H1 (cell line): ENCODE measurements around the gene MRPL27. TPM values are rescaled to one million over a fixed set of nuclear protein-coding genes. Genes with fewer than 3 reads are reported as not detected.

Source experiments
- CTCF ChIA-PET: fragments of 300-600 bp; sonication (Branson Sonifier 250); formaldehyde crosslinking; loops from one replicate; lab custom pipeline; 2021; ENCODE audit not compliant: partially characterized antibody; lab: Charles Lee
- POLR2A ChIA-PET: fragments of 300-600 bp; sonication (Branson Sonifier 250); formaldehyde crosslinking; loops from one replicate; lab custom pipeline; 2021; ENCODE audit warnings: inconsistent platforms; ENCODE audit not compliant: partially characterized antibody; lab: Charles Lee
- DNase-seq, 2 experiments: peaks; one replicate each; pipeline versions ENCODE4 v3.0.0 to v3.0.0-alpha.2; 2010 to 2022; ENCODE audit warnings: low spot score in 2 of 2, low read depth in 1 of 2, mixed read lengths in 1 of 2
- FAIRE-seq: peaks from 2 replicates; lab custom pipeline; 2011; peaks lifted over from hg19 to GRCh38; lab: Jason Lieb, UNC
- H2AFZ ChIP-seq: 2 replicates; pipeline ENCODE4 v1.8.1; 2012; ENCODE audit warnings: low read length, inconsistent platforms
- H2AK5ac ChIP-seq: 2 replicates; pipeline ENCODE4 v1.6.1; 2013; ENCODE audit warnings: low read depth, low read length
- H2BK120ac ChIP-seq: replicated peaks from 2 replicates; pipeline ENCODE3; 2013; ENCODE audit warnings: low read depth, low read length, inconsistent platforms
- H2BK12ac ChIP-seq: 2 replicates; pipeline ENCODE4 v1.6.1; 2013; ENCODE audit warnings: low read depth, low read length
- H2BK15ac ChIP-seq: 2 replicates; pipeline ENCODE4 v1.6.1; 2013; ENCODE audit warnings: low read length
- H2BK20ac ChIP-seq: 2 replicates; pipeline ENCODE4 v1.6.1; 2013; ENCODE audit warnings: low read length
- H2BK5ac ChIP-seq: 2 replicates; pipeline ENCODE4 v1.6.1; 2013; ENCODE audit warnings: low read depth, low read length
- H3K14ac ChIP-seq: 2 replicates; pipeline ENCODE4 v1.6.1; 2013; ENCODE audit warnings: inconsistent platforms; ENCODE audit not compliant: insufficient read length
- H3K18ac ChIP-seq: 2 replicates; pipeline ENCODE4 v1.6.1; 2013; ENCODE audit warnings: low read length; ENCODE audit errors: extremely low read depth
- H3K23ac ChIP-seq: 2 replicates; pipeline ENCODE4 v1.6.1; 2013; ENCODE audit warnings: inconsistent platforms; ENCODE audit not compliant: insufficient read length
- H3K23me2 ChIP-seq: 2 replicates; pipeline ENCODE4 v1.6.1; 2013; ENCODE audit warnings: low read depth, low read length
- H3K27ac ChIP-seq: 2 replicates; pipeline ENCODE4 v1.6.1; 2011; ENCODE audit warnings: low read depth, low read length, inconsistent platforms
- H3K27me3 ChIP-seq, 4 experiments: replicated peaks in 1 of 4; 1 replicate in 1 of 4; 2 replicates in 3 of 4; pipeline versions ENCODE4 v1.6.1 to v1.8.1; 2011 to 2013; ENCODE audit warnings: low read length in 3 of 4, mild to moderate bottlenecking in 3 of 4, inconsistent platforms in 2 of 4, mixed read lengths in 2 of 4, moderate library complexity in 1 of 4; ENCODE audit not compliant: control insufficient read depth in 3 of 4, insufficient read depth in 3 of 4; ENCODE audit errors: extremely low read depth in 1 of 4
- H3K36me3 ChIP-seq, 4 experiments: 2 replicates each; pipeline versions ENCODE4 v1.6.1 to v1.8.1; 2011 to 2013; ENCODE audit warnings: mild to moderate bottlenecking in 4 of 4, low read length in 3 of 4, moderate library complexity in 2 of 4, control low read depth in 1 of 4, inconsistent platforms in 1 of 4; ENCODE audit not compliant: insufficient read depth in 4 of 4, control insufficient read depth in 2 of 4
- H3K4ac ChIP-seq: replicated peaks from 2 replicates; pipeline ENCODE3; 2013; ENCODE audit warnings: low read length, low read depth, mixed read lengths, inconsistent platforms; ENCODE audit not compliant: insufficient read length
- H3K4me1 ChIP-seq, 4 experiments: replicated peaks in 1 of 4; 1 replicate in 1 of 4; 2 replicates in 3 of 4; pipeline versions ENCODE4 v1.6.1 to v1.8.1; 2011 to 2013; ENCODE audit warnings: low read length in 3 of 4, inconsistent platforms in 2 of 4, mixed read lengths in 1 of 4; ENCODE audit not compliant: insufficient read depth in 4 of 4, control insufficient read depth in 3 of 4
- H3K4me2 ChIP-seq, 2 experiments: 2 replicates each; pipeline versions ENCODE4 v1.6.1 to v1.8.1; 2011 to 2013; ENCODE audit warnings: low read depth in 2 of 2, low read length in 2 of 2, control low read depth in 1 of 2, inconsistent platforms in 1 of 2, mild to moderate bottlenecking in 1 of 2; ENCODE audit not compliant: insufficient read depth in 1 of 2
- H3K4me3 ChIP-seq, 4 experiments: fragments of 200-600, 300-600 bp in 1 of 4; sonication (generic), shearing (Covaris generic), sonication (Bioruptor Twin) in 1 of 4; 2 replicates each; pipeline versions ENCODE4 v1.5.1 to v1.8.1; 2011 to 2016; ENCODE audit warnings: low read length in 4 of 4, low read depth in 3 of 4, control low read depth in 2 of 4, inconsistent platforms in 2 of 4, mild to moderate bottlenecking in 2 of 4, mixed read lengths in 1 of 4, moderate library complexity in 1 of 4; ENCODE audit not compliant: insufficient read depth in 2 of 4; ENCODE audit errors: extremely low read depth in 1 of 4
- H3K56ac ChIP-seq: replicated peaks from 2 replicates; pipeline ENCODE3; 2013; ENCODE audit warnings: low read depth, mild to moderate bottlenecking, mixed read lengths, low read length, inconsistent platforms; ENCODE audit not compliant: insufficient read length
- H3K79me1 ChIP-seq: 2 replicates; pipeline ENCODE4 v1.6.1; 2013; ENCODE audit warnings: low read depth, low read length, control low read depth
- H3K79me2 ChIP-seq, 2 experiments: 2 replicates each; pipeline versions ENCODE4 v1.6.1 to v1.8.1; 2012 to 2013; ENCODE audit warnings: low read length in 2 of 2, mild to moderate bottlenecking in 2 of 2, inconsistent platforms in 1 of 2; ENCODE audit not compliant: insufficient read depth in 2 of 2, control insufficient read depth in 1 of 2
- H3K9ac ChIP-seq, 4 experiments: replicated peaks in 1 of 4; 1 replicate in 1 of 4; 2 replicates in 3 of 4; pipeline versions ENCODE4 v1.6.1 to v1.8.1; 2011 to 2013; ENCODE audit warnings: low read depth in 3 of 4, low read length in 3 of 4, control low read depth in 2 of 4, mild to moderate bottlenecking in 2 of 4, moderate library complexity in 2 of 4, inconsistent platforms in 1 of 4; ENCODE audit errors: extremely low read depth in 1 of 4
- H3K9me3 ChIP-seq, 2 experiments: 2 replicates each; pipeline versions ENCODE4 v1.6.1 to v1.8.1; 2012 to 2013; ENCODE audit warnings: mild to moderate bottlenecking in 2 of 2, moderate library complexity in 2 of 2, control low read depth in 1 of 2, inconsistent platforms in 1 of 2, low read depth in 1 of 2, low read length in 1 of 2, mixed read lengths in 1 of 2; ENCODE audit not compliant: insufficient read depth in 2 of 2
- H4K20me1 ChIP-seq, 2 experiments: replicated peaks in 1 of 2; 2 replicates each; pipeline versions ENCODE3 to v1.8.1; 2011 to 2013; ENCODE audit warnings: inconsistent platforms in 2 of 2, low read length in 2 of 2, mild to moderate bottlenecking in 1 of 2; ENCODE audit not compliant: insufficient read depth in 2 of 2, control insufficient read depth in 1 of 2
- H4K5ac ChIP-seq: 2 replicates; pipeline ENCODE4 v1.6.1; 2013; ENCODE audit warnings: low read length, low read depth, mixed read lengths, inconsistent platforms; ENCODE audit not compliant: insufficient read length
- H4K8ac ChIP-seq: 2 replicates; pipeline ENCODE4 v1.8.0; 2013; ENCODE audit warnings: mild to moderate bottlenecking, moderate library complexity, low read length, inconsistent platforms; ENCODE audit not compliant: insufficient read depth; ENCODE audit errors: extremely low read depth
- H4K91ac ChIP-seq: replicated peaks from 2 replicates; pipeline ENCODE3; 2013; ENCODE audit warnings: low read length, mixed read lengths, inconsistent platforms; ENCODE audit not compliant: insufficient read length
- EP300 ChIP-seq, 2 experiments: IDR thresholded peaks; 1 replicate in 1 of 2; 2 replicates in 1 of 2; pipeline ENCODE4 v1.6.1; 2011 to 2012; ENCODE audit warnings: low read depth in 2 of 2, low read length in 2 of 2, mild to moderate bottlenecking in 2 of 2, borderline replicate concordance in 1 of 2, inconsistent platforms in 1 of 2, moderate library complexity in 1 of 2
- POLR2A ChIP-seq, 2 experiments: IDR thresholded peaks; 1 replicate in 1 of 2; 2 replicates in 1 of 2; pipeline ENCODE4 v1.6.1; 2011; ENCODE audit warnings: low read depth in 2 of 2, low read length in 2 of 2, mild to moderate bottlenecking in 2 of 2; ENCODE audit errors: control extremely low read depth in 1 of 2
- RAD21 ChIP-seq, 2 experiments: IDR thresholded peaks in 1 of 2; conservative IDR thresholded peaks in 1 of 2; 2 replicates each; pipeline ENCODE4 v1.6.1; 2011; ENCODE audit warnings: low read depth in 2 of 2, low read length in 2 of 2, improper control_type of control experiment in 1 of 2, inconsistent platforms in 1 of 2, mild to moderate bottlenecking in 1 of 2, moderate library complexity in 1 of 2
- RBBP5 ChIP-seq: IDR thresholded peaks from 2 replicates; pipeline ENCODE4 v1.7.1; 2012; ENCODE audit warnings: low read depth, mild to moderate bottlenecking, inconsistent platforms, low read length, moderate library complexity, borderline replicate concordance
- RFX5 ChIP-seq: IDR thresholded peaks from 2 replicates; pipeline ENCODE4 v1.6.1; 2011; ENCODE audit warnings: low read depth, low read length, improper control_type of control experiment, borderline replicate concordance
- SAP30 ChIP-seq: fragments of 300-600 bp; sonication (generic); IDR thresholded peaks from 2 replicates; pipeline ENCODE4 v1.7.1; 2012; ENCODE audit warnings: low read length, moderate library complexity, mild to moderate bottlenecking, inconsistent platforms; ENCODE audit not compliant: insufficient read depth, insufficient replicate concordance
- SIN3A ChIP-seq, 2 experiments: IDR thresholded peaks in 1 of 2; conservative IDR thresholded peaks in 1 of 2; 2 replicates each; pipeline ENCODE4 v1.6.1; 2011 to 2012; ENCODE audit warnings: low read length in 2 of 2, improper control_type of control experiment in 1 of 2, low read depth in 1 of 2, mild to moderate bottlenecking in 1 of 2
- SIRT6 ChIP-seq: IDR thresholded peaks from one replicate; pipeline ENCODE4 v1.7.1; 2012; ENCODE audit warnings: low read length, inconsistent platforms
- SP2 ChIP-seq: IDR thresholded peaks from 2 replicates; pipeline ENCODE4 v1.6.1; 2012; ENCODE audit warnings: mild to moderate bottlenecking, low read length, inconsistent platforms
- TAF1 ChIP-seq: IDR thresholded peaks from 2 replicates; pipeline ENCODE4 v1.6.1; 2011; ENCODE audit warnings: mild to moderate bottlenecking, low read depth, low read length
- TEAD4 ChIP-seq: IDR thresholded peaks from 2 replicates; pipeline ENCODE4 v1.6.1; 2012; ENCODE audit warnings: low read depth, low read length, inconsistent platforms, mixed read lengths
- WGBS, 2 experiments: shearing (Covaris generic) in 1 of 2; methylation state at CpG; one replicate each; pipeline versions ENCODE4 v1.1.6 to v1.1.7; 2013 to 2015; ENCODE audit warnings: low lambda C conversion rate in 2 of 2, mixed read lengths in 2 of 2, inconsistent platforms in 1 of 2, low coverage in 1 of 2, missing lambda C conversion rate in 1 of 2; ENCODE audit not compliant: insufficient replicate concordance in 2 of 2, insufficient coverage in 1 of 2, insufficient read length in 1 of 2; ENCODE audit errors: extremely low coverage in 1 of 2, missing lambda C conversion rate in 1 of 2; 5-methylcytosine and 5-hydroxymethylcytosine counted together
- polyA plus RNA-seq, 7 experiments: library from polyadenylated mRNA; depleted of rRNA in 3 of 7; stranded (reverse) in 5 of 7; unstranded in 2 of 7; fragments of >200 nt in 5 of 7; fragments of 200-250 nt in 2 of 7; gene quantifications; 1 replicate in 5 of 7; 2 replicates in 1 of 7; 4 replicates in 1 of 7; pipeline versions ENCODE4 v1.2.1 to v1.2.3, GENCODE V29; 2011 to 2013; ENCODE audit warnings: missing spikeins in 2 of 7, mixed read lengths in 2 of 7
- total RNA-seq: library from RNA; stranded (reverse); fragmentation: NEBNext Ultra II Directional; extraction: Animal tissue kit (Norgen Biotek cat#: 25700); gene quantifications from 2 replicates; pipeline ENCODE4 v1.2.1, GENCODE V29; 2021

The MRPL27 gene
- total and polyA plus RNA-seq, 2 of the 8 experiments (the other 6 are each of a cell fraction or from before 2014, with no cell fraction given): 75.6 to 135 TPM

DNA sequence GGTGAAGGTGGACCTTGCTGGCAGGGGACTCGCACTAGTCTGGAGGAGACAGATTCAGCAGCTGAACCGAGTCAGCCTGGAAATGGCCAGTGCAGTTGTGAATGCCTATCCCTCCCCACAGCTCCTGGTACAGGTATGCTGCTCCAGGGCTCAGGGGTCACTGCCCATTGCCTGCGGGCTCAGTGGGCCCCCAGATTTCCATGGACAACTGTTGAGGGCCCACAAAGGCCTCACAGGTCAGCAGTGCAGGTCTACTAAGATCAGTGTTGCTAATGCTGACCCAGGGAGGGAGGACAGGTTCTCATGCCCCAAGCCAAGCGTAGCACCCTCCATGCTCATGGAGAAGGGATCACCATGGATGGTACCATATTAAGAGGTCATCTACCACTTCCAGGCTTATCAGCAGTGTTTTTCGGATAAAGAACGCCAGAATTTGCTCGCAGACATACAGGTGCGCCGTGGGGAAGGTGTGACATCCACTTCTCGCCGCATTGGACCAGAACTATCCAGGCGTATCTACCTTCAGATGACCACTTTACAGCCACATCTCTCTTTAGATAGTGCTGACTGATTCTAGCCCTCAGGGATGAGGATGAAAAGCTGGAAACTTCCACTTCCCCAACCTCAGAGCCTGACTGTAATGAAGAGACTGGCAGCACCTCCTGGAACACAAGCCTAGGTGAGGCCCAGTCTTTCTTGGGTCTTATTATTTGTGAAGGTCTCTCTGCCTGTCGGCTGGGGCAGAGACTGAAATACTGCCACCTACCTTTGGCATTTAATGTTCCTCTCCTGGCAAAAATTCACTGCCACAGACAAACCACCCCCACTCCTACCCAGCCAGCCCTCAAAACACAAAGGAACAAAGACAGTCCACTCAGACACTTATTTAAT lies 7.6 kb upstream of the MRPL27 start:
- Histone ChIP-seq H2BK20ac (no peak overlapping the region), H3K4me3 (no peak overlapping the region), H2AFZ (no peak overlapping the region), H2BK12ac (no peak overlapping the region), H3K27ac (no peak overlapping the region), H2BK120ac (no peak overlapping the region), H3K18ac (no peak overlapping the region), H3K4ac (no peak overlapping the region), H2AK5ac (no peak overlapping the region), H3K14ac (no peak overlapping the region), H3K4me2 (no peak overlapping the region), H3K9me3 (no peaks in the 10 kb centered on the region), H3K79me1 (no peaks in the 10 kb centered on the region), H3K79me2 (no peaks in the 10 kb centered on the region), H4K91ac (no peak overlapping the region), H3K36me3 (peaks cover 22 to 66% (median 44%) of the 10 kb centered on the region in 4 experiments; a peak in 7 of 8 replicates), H3K9ac (no peak overlapping the region), H4K5ac (no peak overlapping the region), H2BK15ac (no peak overlapping the region), H4K20me1 (no peaks in the 10 kb centered on the region), H3K27me3 (no peaks in the 10 kb centered on the region), H4K8ac (no peak overlapping the region), H3K23me2 (no peaks in the 10 kb centered on the region), H3K23ac (no peak overlapping the region), H3K56ac (no peak overlapping the region), H3K4me1 (no peaks in the 10 kb centered on the region), H2BK5ac (no peak overlapping the region)
- FAIRE-seq (no peak), DNase-seq (no peak)
- WGBS, 2 experiments: 95% methylated on average over 13 of the region's 13 CpGs; no CpG with 5 or more reads in 1 of the 2 experiments
- ChIA-PET CTCF (interaction anchor here (1.0 to 7.0 kb wide), 10 partner anchors 11 to 91 kb away, joined by 3 to 51 read pairs (median 4); partner anchors contain the start of gene LRRC59), POLR2A (interaction anchor here (1.2 to 27.4 kb wide), 7 partner anchors 8 to 209 kb away, joined by 3 to 313 read pairs (median 5); partner anchors contain the start of genes EME1, LRRC59, MRPL27 and XYLT2)
- TF ChIP-seq SAP30: no peak
- TF ChIP-seq TEAD4: no peak
- TF ChIP-seq TAF1: no peak
- TF ChIP-seq RBBP5: no peak
- TF ChIP-seq SIN3A (conservative IDR thresholded peaks at IDR 0.05 in 1 of 2, IDR thresholded peaks at IDR 0.05 in 1 of 2; ENCODE audit: low read depth in 1 of 2, low read length in 2 of 2): no peak
- TF ChIP-seq RFX5: no peak
- TF ChIP-seq EP300 (IDR thresholded peaks at IDR 0.05; ENCODE audit: borderline replicate concordance in 1 of 2, low read depth in 2 of 2, low read length in 2 of 2): no peak
- TF ChIP-seq POLR2A (IDR thresholded peaks at IDR 0.05; ENCODE audit: control extremely low read depth in 1 of 2, low read depth in 2 of 2, low read length in 2 of 2): peak in 1 of 2 experiments; percentile 50; a peak in 2 of 3 replicates
- no peak for TF ChIP-seq SP2
- TF ChIP-seq SIRT6: no peak
- TF ChIP-seq RAD21 (IDR thresholded peaks at IDR 0.05 in 1 of 2, conservative IDR thresholded peaks at IDR 0.05 in 1 of 2; ENCODE audit: low read depth in 2 of 2, low read length in 2 of 2): 0 out of 4 replicates have a peak, but pooled peaks have one; percentile 3 to 9
